ENCODE results near the gene FAM210B. TPM values are rescaled to one million over a fixed set of nuclear protein-coding genes. Genes with fewer than 3 reads are reported as not detected.
"Not testable (repeated sequence)": the region's sequence is repeated elsewhere in the genome, so short reads cannot be mapped to it uniquely, and the experiment has no call there.

FAM210B gene
- 31.6 and 42.4 TPM in 2 replicates for total RNA-seq (2014; rRNA removed)
- 24.2 TPM for polyA plus RNA-seq (2012)

GRCh38 chr20:56358600-56359211, at the start of gene FAM210B:
Gene FAM210B, plus strand, starts transcription at chr20:56358974. Its CDS starts 32 bp downstream, at chr20:56359006.
- peak; percentile 87 for DNase-seq (ENCODE audit: low read depth)

- no peak for DNase-seq (ENCODE audit: low read depth)
These were observed 42.7 kb upstream of the FAM210B start for GRCh38 chr20:56316051-56316450.

GRCh38 chr20:56316483-56316882, 42.3 kb upstream of the FAM210B start:
- DNase-seq (ENCODE audit: low read depth), result no peak

- DNase-seq (ENCODE audit: low read depth), result no peak
These were observed 36.1 kb upstream of the FAM210B start for GRCh38 chr20:56322681-56323080.

- DNase-seq (ENCODE audit: low read depth), result no peak
These were observed 35.6 kb upstream of the FAM210B start for GRCh38 chr20:56323206-56323605.

GRCh38 chr20:56323656-56324055, 35.1 kb upstream of the FAM210B start:
- DNase-seq (ENCODE audit: low read depth), result no peak

GRCh38 chr20:56324806-56325205, 34.0 kb upstream of the FAM210B start:
- DNase-seq (ENCODE audit: low read depth), result no peak

GRCh38 chr20:56328861-56329260, 29.9 kb upstream of the FAM210B start:
- no peak for DNase-seq (ENCODE audit: low read depth)

GRCh38 chr20:56336709-56337108, 22.1 kb upstream of the FAM210B start:
- not testable (repeated sequence) for DNase-seq (ENCODE audit: low read depth)

GRCh38 chr20:56342783-56343182, 16.0 kb upstream of the FAM210B start:
- no peak for DNase-seq (ENCODE audit: low read depth)

GRCh38 chr20:56343861-56344381, 14.9 kb upstream of the FAM210B start:
- DNase-seq (ENCODE audit: low read depth), result no peak

- DNase-seq (ENCODE audit: low read depth), result no peak
These were observed 12.9 kb upstream of the FAM210B start for GRCh38 chr20:56345911-56346310.

- no peak for DNase-seq (ENCODE audit: low read depth)
These were observed 11.0 kb upstream of the FAM210B start for GRCh38 chr20:56347628-56348304.

- no peak for DNase-seq (ENCODE audit: low read depth)
These were observed 10.5 kb upstream of the FAM210B start for GRCh38 chr20:56348305-56348693.

- no peak for DNase-seq (ENCODE audit: low read depth)
These were observed 10.0 kb upstream of the FAM210B start for GRCh38 chr20:56348746-56349145.

- DNase-seq (ENCODE audit: low read depth), result peak; percentile 58
These were observed 7.9 kb upstream of the FAM210B start for GRCh38 chr20:56350842-56351241.

- no peak for DNase-seq (ENCODE audit: low read depth)
These were observed 6.3 kb upstream of the FAM210B start for GRCh38 chr20:56352345-56353055.

GRCh38 chr20:56353356-56353755, 5.4 kb upstream of the FAM210B start:
- DNase-seq (ENCODE audit: low read depth), result no peak

GRCh38 chr20:56358070-56358469, 704 bp upstream of the FAM210B start:
- DNase-seq (ENCODE audit: low read depth), result no peak

GRCh38 chr20:56359212-56360132, 698 bp downstream of the FAM210B start:
- peak; percentile 69 for DNase-seq (ENCODE audit: low read depth)

Data from LHCN-M2 (cell line).